HFF-Myc (cell line): ENCODE measurements around the gene KRTAP25-1.

Experiments used
- DNase-seq: peaks from one replicate; pipeline ENCODE4 v3.0.0-alpha.2; 2011; ENCODE audit warnings: low read depth; ENCODE audit errors: extremely low read depth
- H3K4me3 ChIP-seq: replicated peaks from 2 replicates; pipeline ENCODE4 v1.5.1; 2011; ENCODE audit warnings: low read depth, mild to moderate bottlenecking, control low read depth, low read length
- TF ChIP-seq, protein P1 (sequence below): IDR thresholded peaks from 2 replicates; pipeline ENCODE4 v1.5.1; 2012; ENCODE audit warnings: mild to moderate bottlenecking, low read depth, low read length, control low read depth; ENCODE audit errors: missing control alignments

The KRTAP25-1 gene

DNA sequence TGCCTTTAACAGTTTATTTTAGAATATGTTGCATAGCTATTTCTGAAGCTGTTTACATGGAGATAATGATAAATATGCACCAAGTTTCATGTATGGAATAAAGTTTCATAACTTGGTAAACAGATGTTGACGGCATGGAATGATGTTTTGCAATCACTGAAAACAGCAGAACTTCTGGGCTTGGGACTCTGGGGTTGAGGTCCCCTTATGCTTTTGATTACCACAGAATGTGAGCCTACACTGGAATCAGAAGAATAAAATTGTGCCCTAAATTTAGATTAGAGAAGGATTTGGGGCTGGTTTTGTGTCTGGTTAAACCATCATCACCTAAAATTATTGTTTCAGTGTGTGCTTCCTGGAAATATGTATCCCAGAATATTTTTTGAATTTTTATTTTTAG, 17.7 kb downstream of the KRTAP25-1 start:
- H3K4me3 ChIP-seq, result no peak overlapping the region
- TF ChIP-seq, protein P1, sequence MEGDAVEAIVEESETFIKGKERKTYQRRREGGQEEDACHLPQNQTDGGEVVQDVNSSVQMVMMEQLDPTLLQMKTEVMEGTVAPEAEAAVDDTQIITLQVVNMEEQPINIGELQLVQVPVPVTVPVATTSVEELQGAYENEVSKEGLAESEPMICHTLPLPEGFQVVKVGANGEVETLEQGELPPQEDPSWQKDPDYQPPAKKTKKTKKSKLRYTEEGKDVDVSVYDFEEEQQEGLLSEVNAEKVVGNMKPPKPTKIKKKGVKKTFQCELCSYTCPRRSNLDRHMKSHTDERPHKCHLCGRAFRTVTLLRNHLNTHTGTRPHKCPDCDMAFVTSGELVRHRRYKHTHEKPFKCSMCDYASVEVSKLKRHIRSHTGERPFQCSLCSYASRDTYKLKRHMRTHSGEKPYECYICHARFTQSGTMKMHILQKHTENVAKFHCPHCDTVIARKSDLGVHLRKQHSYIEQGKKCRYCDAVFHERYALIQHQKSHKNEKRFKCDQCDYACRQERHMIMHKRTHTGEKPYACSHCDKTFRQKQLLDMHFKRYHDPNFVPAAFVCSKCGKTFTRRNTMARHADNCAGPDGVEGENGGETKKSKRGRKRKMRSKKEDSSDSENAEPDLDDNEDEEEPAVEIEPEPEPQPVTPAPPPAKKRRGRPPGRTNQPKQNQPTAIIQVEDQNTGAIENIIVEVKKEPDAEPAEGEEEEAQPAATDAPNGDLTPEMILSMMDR, result no peak
- no peak for DNase-seq

- H3K4me3 ChIP-seq, result no peak overlapping the region
- DNase-seq, result no peak
- TF ChIP-seq, protein P1, result no peak
Observed at GRCh38 chr21:30271156-30271555, 18.2 kb downstream of the KRTAP25-1 start.

DNA sequence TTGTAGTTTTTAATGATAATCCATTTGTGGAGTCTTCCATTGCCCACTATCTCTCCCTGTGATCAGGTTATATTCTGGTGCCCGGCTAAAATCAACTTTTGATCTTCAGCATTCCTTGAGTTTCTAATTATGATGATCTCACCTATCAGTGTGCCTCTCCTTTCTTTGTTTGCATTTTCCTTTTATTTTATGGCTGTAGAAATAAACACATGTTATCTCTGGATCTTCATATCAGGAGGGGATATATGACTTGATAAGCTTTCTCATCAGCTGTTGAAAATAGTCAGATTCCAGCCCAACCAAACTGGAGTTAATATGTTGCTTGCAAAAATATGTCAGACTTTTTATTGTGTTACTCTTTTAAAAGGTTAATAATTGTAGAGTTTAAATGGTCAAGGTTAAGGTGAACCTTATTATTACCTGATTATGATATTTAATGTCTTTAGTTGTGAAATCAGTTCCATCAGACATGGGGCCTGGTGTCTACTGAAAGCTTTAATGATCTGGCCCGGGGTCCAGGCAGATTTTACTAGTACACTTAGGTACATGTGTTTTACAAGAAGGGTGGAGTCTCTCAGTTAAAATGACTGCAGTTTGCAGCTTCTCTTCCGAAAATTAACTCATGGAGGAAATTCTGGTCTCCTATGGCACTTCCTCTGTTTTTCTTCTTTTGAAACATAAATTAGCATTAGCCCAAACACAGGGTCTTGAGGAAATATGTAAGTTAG, 19.3 kb downstream of the KRTAP25-1 start:
- no peak for DNase-seq

GRCh38 chr21:30268608-30269197, 20.6 kb downstream of the KRTAP25-1 start:
- DNase-seq, result no peak
- no peak overlapping the region for H3K4me3 ChIP-seq
- TF ChIP-seq, protein P1, result peak; percentile 24

More for the DNA sequence above, 19.3 kb downstream of the KRTAP25-1 start:
- TF ChIP-seq, protein P1, result no peak
- H3K4me3 ChIP-seq, result no peak overlapping the region

DNA sequence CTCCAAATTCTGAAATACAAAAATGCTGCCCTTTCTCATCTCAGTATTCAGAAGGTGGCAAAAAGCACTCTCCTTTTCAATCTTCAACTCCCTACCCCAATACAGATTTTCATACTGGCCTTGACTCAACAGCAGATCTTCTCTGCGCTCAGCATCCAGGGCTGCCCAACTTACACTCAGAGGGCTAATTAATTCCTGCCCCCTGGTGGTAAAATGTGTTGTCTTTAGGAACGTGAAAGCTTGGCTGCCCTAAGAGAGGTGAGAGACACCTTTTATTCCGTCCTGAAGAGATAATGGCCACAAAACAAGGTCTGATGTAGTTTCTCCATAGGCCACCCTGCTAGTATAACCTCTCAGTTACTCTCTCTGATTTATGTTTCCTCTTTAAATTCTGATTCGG, 31.5 kb downstream of the KRTAP25-1 start:
- TF ChIP-seq, protein P1, result peak; percentile 27
- DNase-seq, result peak; percentile 9
- H3K4me3 ChIP-seq, result no peak overlapping the region

- TF ChIP-seq, protein P1, result no peak
- DNase-seq, result no peak
- H3K4me3 ChIP-seq, result no peak overlapping the region
Observed at GRCh38 chr21:30256100-30256499, 33.2 kb downstream of the KRTAP25-1 start.

- H3K4me3 ChIP-seq, result no peak overlapping the region
- TF ChIP-seq, protein P1, result no peak
- DNase-seq, result no peak
Observed at GRCh38 chr21:30255679-30256078, 33.6 kb downstream of the KRTAP25-1 start.
